ENCODE measurements around the gene CYP1A2. TPM values are rescaled to one million over a fixed set of nuclear protein-coding genes. Genes with fewer than 3 reads are reported as not detected.
"Not testable (repeated sequence)": the region's sequence is repeated elsewhere in the genome, so short reads cannot be mapped to it uniquely, and the experiment has no call there.

CYP1A2 gene
- total RNA-seq, 1 donor from 2014 or later, result not detected

DNA sequence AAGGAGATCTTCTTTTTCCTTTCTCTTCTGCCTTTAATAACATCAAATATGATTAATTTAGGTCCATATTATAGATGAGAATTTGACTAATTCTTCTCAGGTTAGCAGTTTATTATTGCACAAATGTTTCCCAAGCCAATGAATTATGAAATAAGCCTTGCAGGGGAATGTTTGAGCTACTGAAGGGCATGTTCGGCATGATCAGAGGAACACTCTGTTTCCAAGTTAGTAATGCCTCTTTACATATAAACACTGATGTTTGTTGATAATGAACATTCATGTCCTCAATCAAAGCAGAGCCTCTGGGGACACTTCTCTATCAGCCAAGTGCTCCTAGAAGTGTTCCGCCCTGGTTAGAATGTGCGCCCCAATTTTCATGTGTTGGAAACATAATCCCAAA, 13.3 kb upstream of the CYP1A2 start:
- no peak for DNase-seq (ENCODE audit: extremely low read depth, low read depth, low spot score)

DNA sequence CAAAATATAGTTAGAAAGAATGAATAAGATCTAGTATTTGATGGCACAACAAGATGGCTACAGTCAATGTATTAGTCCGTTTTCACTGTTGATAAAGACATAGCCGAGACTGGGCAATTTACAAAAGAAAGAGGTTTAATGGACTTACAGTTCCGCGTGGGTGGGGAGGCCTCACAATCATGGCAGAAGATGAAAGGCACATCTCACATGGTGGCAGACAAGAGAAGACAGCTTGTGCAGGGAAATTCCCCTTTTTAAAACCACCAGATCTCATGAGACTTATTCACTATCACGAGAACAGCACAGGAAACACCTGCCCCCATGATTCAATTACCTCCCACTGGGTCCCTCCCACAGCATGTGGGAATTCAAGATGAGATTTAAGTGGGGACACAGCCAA, 10.4 kb upstream of the CYP1A2 start:
- DNase-seq (ENCODE audit: extremely low read depth, low read depth, low spot score), result not testable (repeated sequence)

DNA sequence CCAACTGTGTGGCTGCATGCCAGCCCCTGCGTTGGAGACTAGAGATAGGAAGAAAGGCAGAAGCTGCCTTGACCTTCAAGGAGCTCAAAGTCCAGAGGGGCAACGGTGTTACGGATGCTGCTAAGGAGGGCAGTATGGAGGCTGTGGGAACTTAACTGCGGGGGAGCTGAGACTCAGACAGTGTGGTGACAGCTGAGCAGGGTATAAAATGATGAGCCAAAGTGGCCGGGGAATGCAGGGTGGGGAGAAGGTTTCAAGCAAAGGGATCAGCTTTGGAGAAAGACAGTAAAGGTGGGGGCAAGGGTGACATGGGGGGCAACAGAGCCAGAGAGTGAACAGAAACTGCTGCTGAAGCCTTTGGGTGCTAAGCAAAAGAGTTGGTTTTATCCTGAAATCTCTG, 6.2 kb upstream of the CYP1A2 start:
- no peak for DNase-seq (ENCODE audit: extremely low read depth, low read depth, low spot score)

DNA sequence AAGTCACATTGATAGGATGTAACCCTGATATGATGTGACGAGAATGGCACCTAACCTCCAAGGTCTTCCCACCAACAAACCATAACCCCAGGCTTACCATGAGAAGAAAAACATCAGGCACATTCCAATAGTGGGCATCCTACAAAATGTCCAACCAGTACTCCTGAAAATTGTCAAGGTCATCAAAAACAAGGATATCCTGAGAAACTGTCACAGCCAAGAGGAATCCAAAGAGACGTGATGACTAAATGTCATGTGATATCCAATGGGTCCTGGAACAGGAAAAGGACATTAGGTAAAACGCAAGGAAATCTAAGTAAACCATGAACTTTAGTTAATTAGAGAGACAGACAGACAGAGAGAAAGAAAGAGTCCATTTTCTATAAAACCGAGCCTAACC, 2.3 kb upstream of the CYP1A2 start:
- no peak for DNase-seq (ENCODE audit: extremely low read depth, low read depth, low spot score)

DNA sequence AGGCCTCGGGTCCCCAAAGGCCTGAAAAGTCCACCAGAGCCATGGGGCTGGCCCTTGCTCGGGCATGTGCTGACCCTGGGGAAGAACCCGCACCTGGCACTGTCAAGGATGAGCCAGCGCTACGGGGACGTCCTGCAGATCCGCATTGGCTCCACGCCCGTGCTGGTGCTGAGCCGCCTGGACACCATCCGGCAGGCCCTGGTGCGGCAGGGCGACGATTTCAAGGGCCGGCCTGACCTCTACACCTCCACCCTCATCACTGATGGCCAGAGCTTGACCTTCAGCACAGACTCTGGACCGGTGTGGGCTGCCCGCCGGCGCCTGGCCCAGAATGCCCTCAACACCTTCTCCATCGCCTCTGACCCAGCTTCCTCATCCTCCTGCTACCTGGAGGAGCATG, 1.2 kb downstream of the CYP1A2 start:
- no peak for DNase-seq (ENCODE audit: extremely low read depth, low read depth, low spot score)

DNA sequence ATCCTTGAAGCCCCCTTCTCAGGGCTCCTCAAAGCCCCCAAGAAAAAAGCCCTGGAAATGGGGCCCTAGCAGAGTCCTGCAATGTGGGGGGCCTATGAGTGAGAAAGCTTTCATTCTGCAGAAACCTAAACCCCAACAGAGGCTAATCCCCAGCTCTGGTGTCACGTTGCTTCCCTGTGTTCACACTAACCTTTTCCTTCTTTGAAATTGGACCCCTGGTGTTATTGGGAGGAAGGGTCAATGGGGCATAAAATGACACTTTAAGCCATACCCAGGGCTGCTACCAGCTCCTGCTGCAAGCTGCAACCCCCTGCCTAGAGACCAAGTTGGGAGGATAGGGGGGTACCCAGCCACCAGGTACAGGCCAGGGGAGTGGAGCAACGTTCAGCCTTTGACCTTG, 2.1 kb downstream of the CYP1A2 start:
- DNase-seq (ENCODE audit: extremely low read depth, low read depth, low spot score), result no peak

DNA sequence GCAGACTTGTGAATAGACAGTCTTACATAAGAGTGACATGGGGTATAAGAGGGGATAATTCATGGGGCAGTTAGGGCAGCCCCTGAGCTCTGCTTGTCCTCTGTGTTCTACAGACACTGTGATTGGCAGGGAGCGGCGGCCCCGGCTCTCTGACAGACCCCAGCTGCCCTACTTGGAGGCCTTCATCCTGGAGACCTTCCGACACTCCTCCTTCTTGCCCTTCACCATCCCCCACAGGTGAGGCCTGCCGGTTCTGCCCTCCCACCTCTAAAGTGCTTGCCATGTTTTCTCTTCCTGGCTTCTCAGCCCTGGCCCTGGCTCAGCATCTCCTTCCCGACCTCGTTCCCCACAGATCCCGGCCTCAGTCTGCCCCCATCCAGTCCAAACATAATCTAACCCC, 3.4 kb downstream of the CYP1A2 start:
- no peak for DNase-seq (ENCODE audit: extremely low read depth, low read depth, low spot score)

DNA sequence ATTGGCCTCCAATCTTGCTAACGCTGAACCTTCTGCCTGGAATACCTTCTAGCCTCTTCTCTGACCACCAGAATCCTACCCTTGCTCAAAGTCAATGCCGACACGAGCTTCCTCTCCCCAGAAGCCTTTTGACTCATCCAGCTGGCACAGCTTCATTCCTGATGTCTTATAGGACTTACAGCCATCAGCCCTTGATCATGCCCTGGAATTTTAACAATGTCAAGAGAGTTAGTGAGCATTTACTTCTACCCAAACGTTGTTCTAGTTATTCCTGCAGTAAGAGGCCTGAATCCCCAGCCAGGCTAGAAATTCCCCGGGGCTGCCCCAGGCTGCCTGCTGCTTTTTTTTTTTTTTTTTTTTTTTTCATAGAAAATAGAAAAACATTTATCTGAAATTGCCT, 3.9 kb downstream of the CYP1A2 start:
- DNase-seq (ENCODE audit: extremely low read depth, low read depth, low spot score), result no peak

DNA sequence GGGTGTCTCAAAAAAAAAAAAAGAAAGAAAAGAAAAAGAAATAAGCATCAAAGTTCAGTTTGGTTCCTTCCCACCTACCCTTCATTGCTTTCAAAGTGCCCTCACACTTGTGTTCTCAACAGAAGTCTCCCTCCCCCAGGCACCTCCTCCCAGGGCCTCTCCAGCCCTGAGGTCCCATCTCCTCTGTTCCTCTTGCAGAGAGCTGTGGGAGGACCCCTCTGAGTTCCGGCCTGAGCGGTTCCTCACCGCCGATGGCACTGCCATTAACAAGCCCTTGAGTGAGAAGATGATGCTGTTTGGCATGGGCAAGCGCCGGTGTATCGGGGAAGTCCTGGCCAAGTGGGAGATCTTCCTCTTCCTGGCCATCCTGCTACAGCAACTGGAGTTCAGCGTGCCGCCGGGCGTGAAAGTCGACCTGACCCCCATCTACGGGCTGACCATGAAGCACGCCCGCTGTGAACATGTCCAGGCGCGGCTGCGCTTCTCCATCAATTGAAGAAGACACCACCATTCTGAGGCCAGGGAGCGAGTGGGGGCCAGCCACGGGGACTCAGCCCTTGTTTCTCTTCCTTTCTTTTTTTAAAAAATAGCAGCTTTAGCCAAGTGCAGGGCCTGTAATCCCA, 6.1 kb downstream of the CYP1A2 start:
- DNase-seq (ENCODE audit: extremely low read depth, low read depth, low spot score), result no peak

DNA sequence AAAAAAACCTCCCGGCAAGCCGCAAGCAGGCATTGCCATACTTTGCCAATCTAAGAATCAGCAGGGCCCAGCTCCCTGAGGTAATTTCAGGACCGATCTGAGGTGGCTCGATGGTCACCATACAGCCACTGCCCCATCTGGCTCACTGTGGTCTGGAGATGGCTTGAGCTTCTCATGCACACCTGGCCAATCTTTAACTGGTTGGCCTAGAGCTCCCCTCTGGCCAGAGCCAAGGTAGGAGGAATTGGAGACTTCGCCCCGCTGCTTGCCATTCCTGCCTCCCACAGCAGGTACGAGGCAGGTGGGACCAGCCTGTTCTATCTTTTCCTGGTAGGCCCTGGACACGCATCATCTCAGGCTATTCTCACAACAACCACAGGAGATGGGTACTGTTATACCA, 10.1 kb downstream of the CYP1A2 start:
- no peak for DNase-seq (ENCODE audit: extremely low read depth, low read depth, low spot score)

DNA sequence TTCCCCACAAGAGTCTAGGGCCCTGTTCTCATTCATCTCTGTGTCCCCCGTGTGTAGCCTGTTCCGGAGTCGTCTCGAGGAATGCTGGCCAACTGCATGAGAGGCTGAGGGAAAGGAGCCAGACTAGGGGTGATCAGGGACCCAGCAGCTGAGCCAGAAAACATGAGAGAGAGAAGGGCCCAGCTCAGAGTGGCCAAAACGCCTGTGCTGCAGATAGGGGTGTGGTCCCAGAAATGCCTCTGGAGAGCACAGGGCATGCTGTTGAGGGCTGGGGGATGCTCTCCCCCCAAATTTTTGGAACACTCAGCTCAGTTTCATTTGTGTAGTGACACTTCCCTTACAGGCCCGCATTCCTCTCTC, 14.1 kb downstream of the CYP1A2 start:
- no peak for DNase-seq (ENCODE audit: extremely low read depth, low read depth, low spot score)

DNA sequence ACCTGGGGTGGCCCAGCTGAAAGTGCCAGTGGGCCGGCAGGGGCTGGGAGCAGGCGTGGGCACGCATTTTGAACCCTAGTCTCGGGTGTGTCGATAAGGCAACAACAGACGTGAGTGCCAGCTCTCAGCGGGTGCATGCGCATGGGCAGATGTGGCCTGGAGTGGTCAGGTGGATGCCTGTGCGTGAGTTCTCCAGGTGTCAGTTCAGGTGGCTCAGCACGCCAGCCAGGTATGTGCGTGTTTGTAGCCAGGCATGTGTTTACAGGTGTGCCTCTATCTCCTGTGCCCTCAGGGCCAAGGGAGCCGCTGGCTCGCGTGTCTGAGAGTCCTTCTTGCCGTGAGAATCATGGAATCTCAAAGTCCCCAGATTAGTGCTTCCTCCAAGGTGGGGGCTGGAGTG, 14.8 kb downstream of the CYP1A2 start:
- DNase-seq (ENCODE audit: extremely low read depth, low read depth, low spot score), result no peak

DNA sequence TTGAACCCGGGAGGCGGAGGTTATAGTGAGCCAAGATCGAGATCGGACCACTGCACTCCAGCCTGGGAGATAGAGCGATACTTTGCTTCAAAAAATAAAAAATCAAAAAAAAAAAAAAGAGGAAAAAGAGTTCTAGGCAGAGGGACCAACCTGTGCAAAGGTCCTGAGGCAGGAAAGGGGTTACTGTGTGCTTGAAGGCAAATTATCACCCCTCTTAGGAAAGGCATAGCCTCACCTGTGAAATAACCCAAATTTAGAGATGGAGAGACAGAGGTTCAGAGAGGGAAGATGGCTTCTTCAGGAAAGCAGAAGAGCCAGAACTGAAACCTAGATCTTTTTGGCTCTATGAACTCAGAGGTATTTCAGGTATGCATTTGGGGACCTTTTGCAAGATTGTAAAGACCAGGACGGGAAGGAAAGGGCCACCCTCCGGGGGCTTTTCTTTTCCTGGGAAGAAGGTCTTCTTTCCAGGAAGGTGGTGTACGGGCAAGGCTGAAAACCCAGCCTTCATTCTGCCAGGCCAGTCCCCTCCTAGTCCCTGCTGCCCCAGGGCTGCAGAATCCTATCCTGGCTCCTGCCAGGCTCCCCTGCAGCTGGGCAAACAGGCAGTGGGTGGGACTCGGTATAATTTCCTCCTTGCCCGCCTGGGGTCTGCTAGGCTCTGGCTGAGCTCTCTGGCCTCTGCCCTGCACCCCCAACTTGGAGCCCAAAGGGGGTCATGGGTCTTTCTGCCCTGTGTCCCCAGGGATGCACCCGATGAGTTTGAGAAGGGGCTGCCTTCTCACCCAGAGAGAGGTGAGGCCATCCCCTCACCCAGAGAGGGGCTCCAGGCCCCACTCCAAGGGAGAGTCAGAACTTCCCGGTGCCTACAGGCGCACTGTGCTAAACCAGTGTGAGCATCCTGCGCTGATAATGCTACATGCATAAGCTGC, 18.8 kb downstream of the CYP1A2 start:
- no peak for DNase-seq (ENCODE audit: extremely low read depth, low read depth, low spot score)

DNA sequence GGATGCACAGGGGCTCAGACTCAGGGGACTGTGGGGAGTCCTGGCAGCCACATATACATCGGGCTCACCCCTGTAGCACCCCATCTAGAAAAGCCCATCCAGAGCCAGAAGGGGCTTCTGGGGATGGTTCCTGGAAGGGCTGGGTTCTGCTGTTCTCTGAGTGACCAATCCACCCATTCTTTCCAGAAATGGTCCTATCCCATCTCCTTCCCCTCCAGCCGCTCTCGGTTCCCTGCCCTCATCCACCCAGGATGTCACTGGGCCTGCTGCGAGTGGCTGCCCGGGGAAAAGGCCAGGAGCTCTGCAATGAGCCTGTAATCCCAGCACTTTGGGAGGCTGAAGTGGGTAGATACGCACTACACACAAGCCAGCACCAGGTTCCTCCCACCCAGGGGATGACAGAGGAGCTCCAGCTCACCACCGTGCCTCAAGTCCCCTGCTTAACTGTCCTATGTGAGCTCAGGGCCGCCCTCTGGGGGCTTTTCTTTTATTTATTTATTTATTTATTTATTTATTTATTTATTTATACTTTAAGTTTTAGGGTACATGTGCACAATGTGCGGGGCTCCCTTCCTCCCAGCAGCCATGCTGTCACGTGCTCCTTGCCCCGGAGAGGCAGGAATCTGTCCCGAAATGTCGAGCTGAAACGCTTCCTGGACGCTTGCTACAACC, 19.6 kb downstream of the CYP1A2 start:
- DNase-seq (ENCODE audit: extremely low read depth, low read depth, low spot score), result no peak

DNA sequence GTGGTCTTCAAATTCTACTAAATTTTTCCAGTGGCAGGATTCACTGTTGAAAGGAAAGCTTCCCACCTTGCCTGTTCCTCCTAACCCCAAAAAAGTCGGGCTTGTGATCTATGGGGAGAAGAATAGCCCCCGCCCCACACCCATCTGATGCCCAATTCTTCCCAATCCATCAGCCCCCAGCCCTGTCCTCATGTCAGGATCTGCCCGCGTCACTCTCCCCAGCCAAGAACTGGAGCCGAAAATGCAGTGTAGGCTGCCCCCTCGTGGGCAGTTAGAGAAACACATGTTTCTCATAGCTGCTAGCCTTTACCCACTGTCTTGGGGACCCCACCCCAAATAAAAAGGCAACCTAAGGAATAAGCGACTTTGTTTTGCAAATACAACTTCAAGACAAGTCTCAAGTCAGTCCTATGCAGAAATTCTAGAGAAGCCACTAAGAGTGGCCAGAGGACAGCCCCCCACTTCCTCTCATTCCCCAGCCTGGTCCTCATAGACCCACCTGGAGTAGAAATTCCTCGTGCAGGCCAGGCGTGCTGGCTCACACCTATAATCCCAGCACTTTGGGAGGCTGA, 20.2 kb downstream of the CYP1A2 start:
- DNase-seq (ENCODE audit: extremely low read depth, low read depth, low spot score), result no peak

DNA sequence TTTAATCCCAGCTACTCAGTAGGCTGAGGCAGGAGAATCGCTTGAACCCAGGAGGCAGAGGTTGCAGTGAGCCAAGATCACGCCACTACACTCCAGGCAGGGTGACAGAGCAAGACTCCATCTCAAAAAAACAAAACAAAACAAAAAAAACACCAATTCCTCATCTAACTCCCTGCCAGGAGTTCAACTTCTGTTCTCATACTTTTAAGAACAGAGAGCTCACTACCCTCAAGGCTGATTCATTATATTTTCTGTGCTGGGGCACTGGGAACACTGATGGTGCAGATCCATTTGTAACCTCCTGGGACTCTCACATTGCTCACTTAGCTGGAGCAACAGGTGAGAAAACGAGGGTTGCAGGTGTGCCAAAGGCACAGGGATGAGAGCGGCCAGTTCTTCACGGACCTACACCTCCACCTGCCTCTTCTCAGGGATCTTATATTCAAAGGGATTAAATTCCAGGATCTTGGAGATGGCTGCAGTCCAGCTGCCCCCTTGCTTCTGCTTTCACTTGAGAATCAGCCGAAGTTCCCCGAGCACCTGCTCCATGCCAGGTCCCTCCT, 20.9 kb downstream of the CYP1A2 start:
- DNase-seq (ENCODE audit: extremely low read depth, low read depth, low spot score), result no peak

DNA sequence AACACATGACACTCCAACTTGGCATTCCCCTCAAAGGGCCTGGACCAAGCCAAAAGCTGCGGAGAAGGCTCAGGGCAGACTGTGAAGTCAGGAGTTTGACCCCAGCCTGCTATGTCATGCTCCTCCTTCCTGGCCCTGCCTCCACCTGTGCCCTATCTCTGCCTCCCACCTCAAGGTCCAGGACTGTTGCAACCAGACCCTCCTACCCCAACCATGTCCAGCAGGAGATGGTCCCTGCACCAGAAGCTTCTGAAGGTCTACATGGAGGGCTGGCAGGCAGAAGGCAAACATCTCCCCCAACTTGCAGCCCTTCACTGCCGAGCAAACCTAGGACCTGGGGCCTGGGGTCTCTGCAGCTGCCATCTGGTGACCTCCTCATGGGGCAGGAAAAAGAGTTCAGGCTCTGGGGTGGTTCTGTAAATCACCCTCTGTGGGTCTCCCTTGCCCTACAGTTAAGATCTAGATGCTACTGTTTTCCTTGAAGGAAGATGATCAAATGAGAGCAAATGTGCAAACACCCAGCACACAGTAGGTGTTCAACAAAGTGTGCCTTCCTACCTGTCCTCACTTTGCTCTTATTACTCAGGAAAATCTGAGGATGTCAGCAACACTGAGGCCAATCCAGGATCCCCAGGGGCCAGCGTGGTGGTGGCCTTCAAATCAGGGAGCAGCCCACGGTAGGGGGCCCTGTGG, 21.7 kb downstream of the CYP1A2 start:
- no peak for DNase-seq (ENCODE audit: extremely low read depth, low read depth, low spot score)

DNA sequence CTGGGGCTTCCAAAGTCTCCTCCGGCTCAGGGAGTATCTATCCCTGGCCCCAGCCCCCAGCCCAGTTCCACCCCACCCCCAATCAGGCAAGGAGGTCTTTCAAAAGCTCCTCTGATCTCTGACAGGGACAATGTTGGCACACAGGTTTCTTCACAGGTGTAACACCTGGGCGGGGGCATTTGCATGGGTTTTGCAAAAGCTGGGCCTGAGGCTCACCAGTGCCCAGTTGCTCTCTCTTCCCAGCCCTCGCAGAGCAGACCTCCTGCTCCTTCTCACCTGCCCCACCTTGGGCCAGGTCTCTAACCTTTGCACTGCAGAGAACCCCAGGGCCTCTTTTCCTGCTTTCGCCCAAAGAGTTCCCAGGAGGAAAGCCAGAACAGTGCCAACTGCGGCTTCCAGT, 24.7 kb downstream of the CYP1A2 start:
- DNase-seq (ENCODE audit: extremely low read depth, low read depth, low spot score), result no peak

DNA sequence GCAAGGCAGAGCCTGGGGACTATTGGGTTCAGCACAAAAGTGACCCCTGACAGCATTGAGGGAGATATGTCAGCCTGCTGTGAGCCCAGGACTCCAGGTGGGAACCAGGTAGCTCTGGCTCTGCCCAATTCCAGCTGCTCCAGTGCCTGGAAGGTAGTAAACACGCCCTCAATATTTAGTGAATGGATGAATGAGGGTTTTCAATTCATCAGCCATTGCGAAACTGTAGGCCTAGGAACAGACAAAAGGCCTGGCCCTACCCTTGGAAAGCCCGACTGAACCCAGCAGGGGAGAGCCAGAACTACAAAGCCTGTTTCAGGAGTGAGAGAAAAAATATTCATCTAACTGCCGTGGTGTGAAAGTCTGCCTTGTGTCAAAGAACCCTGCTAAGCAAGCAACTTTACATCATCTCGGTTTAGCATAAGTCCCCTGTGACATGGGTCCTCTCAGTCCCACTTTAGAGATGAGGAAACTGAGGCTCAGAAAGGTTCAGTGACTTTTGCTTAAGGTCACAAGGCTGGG, 25.1 kb downstream of the CYP1A2 start:
- no peak for DNase-seq (ENCODE audit: extremely low read depth, low read depth, low spot score)

DNA sequence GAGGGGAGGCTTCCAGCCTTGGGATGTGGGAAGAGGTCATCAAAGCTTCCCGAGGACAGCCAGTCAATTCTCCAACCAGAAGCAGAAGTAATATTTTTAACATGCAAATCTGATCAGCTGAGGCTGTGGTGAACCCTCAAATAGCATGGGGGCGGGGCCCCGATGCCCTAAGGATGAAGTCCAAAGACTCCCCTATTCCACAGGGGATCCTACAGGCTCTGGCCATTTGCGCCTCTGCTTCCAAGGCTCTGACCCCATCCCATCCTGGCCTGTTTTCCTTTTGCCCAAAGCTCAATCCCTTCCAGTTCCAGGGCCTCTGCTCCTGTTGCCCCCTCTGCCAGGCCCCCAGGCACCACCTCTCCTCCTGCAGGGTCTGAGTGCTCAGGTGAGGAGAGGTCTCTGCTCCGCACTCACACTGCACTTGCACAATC, 26.5 kb downstream of the CYP1A2 start:
- DNase-seq (ENCODE audit: extremely low read depth, low read depth, low spot score), result no peak

Data from glomerular endothelial cell (primary cell).